Measurements from ENCODE around the gene FADD.
"Not testable (repeated sequence)": the region's sequence is repeated elsewhere in the genome, so short reads cannot be mapped to it uniquely, and the experiment has no call there.

FADD gene

GRCh38 chr11:70183032-70183431 lies 20.1 kb upstream of the FADD start:
- no peak for DNase-seq

DNA sequence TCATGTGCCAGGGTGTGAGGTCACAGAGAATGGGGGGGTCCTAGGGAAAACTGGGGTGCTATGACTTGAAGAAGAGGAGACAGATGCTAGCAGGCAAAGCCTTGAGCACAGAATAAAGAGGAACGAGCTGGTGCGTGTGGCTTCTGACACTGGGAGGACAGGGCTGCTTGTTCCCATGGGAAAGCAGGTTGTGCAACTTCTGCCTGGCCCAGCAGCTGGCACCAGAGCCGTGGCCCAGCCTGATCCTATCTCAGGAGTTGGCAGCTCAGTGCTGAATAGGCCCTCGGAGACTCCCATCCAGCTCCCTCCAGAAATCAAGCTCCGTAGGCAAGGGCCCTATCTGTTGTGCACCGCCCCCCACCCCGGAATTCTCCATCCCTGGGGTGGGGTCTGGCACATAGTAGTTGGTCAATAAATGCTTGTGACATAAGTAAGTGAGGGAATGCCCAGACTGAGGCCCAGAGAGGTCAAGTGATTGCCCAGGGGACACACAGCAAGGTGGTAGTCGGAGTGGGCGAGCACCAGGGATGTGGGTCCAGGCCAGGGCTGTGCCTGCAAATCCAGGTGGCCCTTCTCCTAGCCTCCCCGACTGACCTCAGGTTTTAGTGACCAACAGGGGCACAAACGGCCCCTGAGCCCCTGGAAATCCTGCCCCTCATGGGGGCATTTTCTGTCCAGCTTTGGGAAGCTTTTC lies 19.5 kb upstream of the FADD start:
- DNase-seq: no peak

DNA sequence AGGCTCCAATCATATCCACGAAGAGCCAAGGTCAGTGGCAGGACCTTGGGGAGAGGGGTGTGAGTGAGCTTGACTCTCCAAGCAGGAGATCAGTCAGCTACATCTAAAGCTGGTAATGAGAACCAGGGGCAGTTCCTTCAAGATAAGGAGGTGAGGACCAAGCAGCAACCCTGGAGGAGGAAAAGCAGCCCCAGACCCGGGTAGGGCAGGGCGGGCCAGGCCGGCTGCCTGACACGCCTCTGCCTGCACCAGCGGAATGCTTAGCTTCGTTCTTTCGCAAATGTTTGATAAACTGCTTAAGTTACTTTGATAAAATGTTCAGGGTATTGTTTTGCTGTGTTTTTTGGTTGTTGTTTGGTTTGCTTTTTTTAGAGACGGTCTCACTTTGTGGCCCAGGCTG lies 18.7 kb upstream of the FADD start:
- DNase-seq: no peak

DNA sequence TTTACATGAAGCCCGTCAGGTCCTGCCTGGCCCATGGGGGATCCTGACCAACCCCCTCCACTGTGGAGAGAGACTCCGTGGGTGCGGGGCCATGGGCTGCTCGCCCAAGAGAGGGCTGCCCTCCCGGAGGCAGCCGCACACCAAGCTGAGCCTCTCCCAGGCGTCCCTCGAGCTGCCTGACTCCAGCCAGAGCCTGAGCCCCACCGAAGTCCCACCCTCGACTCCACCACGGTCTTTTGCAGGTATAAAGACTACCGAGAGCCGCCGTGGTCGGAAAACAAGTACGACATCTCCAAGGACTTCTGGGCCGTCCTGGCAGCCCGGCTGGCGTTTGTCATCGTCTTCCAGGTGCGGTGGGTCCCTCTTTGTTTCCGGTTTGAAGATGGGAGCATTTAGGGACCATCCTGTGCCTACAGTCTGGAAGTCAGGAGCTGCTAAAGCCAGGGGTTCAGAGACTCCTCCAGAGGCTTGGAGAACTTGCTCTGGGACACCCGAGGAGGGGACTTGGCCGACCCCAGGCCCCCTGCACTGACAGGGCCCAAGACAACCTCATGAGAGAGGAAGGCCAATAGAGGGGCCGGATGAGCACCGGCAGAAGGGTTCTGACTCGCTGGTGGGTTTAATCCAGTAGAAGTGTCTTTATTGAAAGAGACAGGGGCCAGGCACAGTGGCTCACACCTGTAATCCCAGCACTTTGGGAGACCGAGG lies 17.6 kb upstream of the FADD start:
- DNase-seq: no peak

DNA sequence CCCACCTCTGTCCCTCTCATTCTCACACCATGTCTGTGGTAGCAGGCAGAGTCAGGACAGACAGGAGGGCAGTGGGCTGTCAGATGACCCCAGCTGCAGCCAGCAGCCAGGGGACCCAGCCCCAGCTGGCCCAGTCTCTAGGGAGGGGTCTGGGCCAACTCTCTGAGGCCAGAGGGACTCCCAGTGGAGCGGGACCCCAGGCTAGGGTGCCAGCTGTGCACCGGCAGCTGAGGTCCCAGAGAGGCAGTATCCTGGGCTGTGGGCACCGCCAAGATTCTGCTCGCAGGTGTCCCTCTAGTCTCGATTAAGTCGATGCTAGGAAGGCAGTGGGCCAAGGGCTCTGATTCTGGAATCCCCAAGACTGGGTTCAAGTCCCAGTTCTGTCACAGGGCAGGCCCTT lies 16.7 kb upstream of the FADD start:
- no peak for DNase-seq

- no peak for DNase-seq
Observed at GRCh38 chr11:70186936-70187335, 16.2 kb upstream of the FADD start.

- DNase-seq: no peak
Observed at GRCh38 chr11:70187771-70188170, 15.3 kb upstream of the FADD start.

DNA sequence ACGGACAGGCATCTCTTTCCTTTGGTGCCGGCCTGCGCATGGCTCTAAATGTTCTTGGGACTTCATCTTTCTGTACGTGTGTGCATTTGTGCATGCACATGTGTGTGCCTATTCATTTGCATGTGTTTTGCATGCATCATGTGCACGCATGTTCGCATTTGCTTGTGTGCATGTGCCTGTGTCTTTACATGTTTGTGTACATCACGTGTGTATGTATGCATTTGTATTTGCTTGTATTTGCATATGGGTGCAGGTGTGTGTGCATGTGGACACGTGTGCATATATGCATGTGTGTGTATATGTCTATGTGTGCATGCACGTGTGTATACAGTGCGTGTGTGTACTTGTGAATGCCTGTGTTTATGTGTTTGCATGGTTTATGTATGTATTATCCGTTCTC lies 13.5 kb upstream of the FADD start:
- DNase-seq: no peak

DNA sequence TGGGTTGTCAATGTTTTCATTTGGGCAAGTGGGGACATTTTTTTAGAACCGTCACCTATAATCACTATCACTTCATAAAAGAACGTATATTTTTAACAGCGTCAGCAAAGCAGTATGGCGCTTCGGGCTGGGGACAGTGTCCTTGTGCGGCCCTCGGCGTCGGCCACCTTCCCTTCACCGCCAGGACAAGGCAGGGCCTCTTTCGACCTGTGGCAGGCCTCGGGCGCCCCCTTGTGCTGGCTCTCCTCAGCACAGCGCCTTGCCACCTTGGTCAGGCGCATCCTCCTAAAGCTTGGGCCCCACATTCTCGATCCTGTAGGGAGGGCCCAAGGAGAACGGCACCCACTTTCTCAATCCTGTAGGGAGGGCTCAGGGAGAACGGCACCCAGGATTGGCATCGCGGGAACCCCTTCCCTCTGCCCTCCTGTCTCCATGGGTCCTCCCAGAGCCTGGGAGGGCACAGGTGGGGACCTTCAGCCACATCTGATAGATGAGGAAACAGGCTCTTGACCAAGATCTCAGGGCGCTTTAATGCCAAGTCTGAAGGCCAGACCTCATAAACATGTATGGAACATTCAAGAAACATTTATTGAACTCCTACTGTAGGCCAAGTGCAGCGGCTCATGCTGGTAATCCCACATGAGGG lies 11.5 kb upstream of the FADD start:
- no peak for DNase-seq

- DNase-seq: no peak
Observed at GRCh38 chr11:70192666-70193410, 10.3 kb upstream of the FADD start.

- no peak for DNase-seq
Observed at GRCh38 chr11:70193411-70194292, 9.4 kb upstream of the FADD start.

GRCh38 chr11:70194792-70195791 lies 8.0 kb upstream of the FADD start:
- no peak for DNase-seq

DNA sequence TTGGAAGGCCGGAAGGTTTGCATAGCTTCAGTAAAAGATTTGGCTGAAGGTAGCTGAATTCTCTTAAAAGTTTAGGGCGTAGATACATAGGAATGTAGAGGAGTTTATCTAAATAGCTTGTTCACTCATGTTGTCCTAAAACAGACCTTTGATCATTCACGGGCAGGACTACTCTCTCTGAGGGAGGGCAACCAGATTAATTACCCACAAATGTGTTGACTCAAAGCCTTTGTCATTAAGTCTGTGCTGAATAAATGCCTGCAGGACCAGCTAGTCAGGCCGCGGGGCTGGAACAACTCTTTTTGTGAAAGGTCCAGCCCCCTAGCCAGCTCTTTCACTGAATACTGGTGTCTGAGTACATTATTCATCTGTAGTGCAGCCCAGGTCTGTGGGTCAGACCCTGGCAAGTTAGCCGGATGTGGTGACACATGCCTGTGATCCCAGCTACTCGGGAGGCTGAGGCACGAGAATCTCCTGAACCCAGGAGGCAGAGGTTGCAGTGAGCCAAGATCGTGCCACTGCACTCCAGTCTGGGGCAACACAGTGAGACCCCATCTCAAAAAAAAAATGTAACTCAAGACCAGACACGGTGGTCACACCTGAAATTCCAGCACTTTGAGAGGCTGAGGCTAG lies 2.8 kb upstream of the FADD start:
- no peak for DNase-seq

- not testable (repeated sequence) for DNase-seq
Observed at GRCh38 chr11:70201047-70201446, 2.0 kb upstream of the FADD start.

GRCh38 chr11:70201882-70202861 lies 924 bp upstream of the FADD start:
- DNase-seq: no peak

- no peak for DNase-seq
Observed at GRCh38 chr11:70203751-70204465, 812 bp downstream of the FADD start.

- DNase-seq: no peak
Observed at GRCh38 chr11:70204466-70204799, 1.3 kb downstream of the FADD start.

DNA sequence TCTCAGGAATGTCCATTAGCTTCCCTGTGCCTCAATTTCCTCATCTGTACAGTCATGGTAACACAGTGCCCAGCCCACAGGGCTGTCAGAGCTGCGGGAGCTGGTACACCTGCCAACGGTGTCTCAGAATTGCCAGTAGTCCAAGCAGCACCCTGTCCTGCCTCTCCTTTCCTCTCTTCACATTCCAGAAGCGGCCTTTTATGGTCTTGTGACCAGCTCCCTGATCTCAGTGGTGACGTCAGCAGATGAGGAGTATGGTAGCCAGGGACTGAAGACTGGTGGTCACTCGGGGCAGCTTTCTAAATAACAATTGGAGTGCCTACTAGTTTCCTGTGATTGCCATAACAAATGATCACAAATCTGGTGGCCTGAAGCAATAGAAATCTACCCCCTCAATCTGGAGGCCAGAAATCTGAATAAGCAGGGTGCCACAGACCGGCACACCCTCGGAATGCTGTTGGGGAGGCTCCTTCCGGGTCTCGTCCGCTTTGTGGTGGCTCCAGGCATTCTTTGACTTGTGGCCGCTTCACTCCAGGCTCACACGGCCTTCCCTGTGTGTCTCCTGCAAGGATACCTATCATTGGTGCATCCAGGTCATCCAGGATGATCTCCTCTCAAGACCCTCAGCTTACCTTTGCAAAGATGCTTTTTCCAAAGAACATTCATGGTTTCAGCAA lies 2.1 kb downstream of the FADD start:
- DNase-seq: no peak

All from cerebellar nuclear complex (tissue), 1 donor.